GM13977 (cell line): ENCODE measurements around the gene CAMK2A.

Experiments used
- DNase-seq: peaks from one replicate; pipeline ENCODE4 v3.0.0; 2012; ENCODE audit warnings: low spot score
- in situ Hi-C: fragments of 300-500 bp; cut with MboI; formaldehyde crosslinking; loops from one replicate; pipeline ENCODE4 v1.12.0; 2022; ENCODE audit warnings: low sequenced_read_pairs, low pct_unique_long_range_greater_than_20kb, mixed read lengths, inconsistent platforms; ENCODE audit not compliant: unreplicated experiment
- TF ChIP-seq, protein P1 (sequence below): IDR thresholded peaks from 2 replicates; pipeline ENCODE4 v1.5.1; 2012; ENCODE audit warnings: mild to moderate bottlenecking, control low read depth; ENCODE audit not compliant: insufficient read depth; ENCODE audit errors: extremely low read depth, missing control alignments

The CAMK2A gene

DNA sequence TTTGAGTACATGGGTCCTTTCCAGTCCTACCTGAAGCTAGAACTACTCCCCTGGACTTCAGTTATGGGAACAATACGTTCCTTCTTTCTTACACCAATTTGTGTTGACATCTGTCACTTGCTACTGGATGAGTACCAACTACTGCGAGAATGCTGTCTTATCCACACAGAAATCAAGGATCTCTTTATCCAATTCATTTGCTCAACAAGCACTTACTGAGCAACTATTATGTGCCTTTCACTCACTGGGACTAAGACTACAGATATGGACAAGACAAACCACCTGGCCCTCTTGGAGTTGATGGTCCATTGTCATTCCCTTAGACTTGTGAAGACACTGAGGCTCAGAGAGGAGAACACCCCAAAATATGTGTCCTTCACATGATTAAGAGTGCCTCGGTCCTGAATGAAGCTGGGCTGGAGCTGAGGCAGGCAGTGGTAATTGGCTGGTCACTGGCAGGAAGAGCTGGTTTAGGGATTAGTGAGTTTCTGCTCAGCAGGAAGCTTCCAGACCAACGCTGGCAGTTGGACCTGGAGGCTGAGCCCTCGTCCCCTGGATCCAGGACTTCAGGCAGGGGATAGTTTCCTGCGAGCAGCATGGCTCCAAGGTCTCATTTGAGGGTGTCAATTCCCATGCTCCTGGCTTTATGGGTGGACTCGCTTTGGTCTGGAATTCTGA is 21.6 kb upstream of the CAMK2A start:
- no peak for DNase-seq
- in situ Hi-C loops = no loop called here
- TF ChIP-seq, protein P1, sequence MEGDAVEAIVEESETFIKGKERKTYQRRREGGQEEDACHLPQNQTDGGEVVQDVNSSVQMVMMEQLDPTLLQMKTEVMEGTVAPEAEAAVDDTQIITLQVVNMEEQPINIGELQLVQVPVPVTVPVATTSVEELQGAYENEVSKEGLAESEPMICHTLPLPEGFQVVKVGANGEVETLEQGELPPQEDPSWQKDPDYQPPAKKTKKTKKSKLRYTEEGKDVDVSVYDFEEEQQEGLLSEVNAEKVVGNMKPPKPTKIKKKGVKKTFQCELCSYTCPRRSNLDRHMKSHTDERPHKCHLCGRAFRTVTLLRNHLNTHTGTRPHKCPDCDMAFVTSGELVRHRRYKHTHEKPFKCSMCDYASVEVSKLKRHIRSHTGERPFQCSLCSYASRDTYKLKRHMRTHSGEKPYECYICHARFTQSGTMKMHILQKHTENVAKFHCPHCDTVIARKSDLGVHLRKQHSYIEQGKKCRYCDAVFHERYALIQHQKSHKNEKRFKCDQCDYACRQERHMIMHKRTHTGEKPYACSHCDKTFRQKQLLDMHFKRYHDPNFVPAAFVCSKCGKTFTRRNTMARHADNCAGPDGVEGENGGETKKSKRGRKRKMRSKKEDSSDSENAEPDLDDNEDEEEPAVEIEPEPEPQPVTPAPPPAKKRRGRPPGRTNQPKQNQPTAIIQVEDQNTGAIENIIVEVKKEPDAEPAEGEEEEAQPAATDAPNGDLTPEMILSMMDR = no peak

DNA sequence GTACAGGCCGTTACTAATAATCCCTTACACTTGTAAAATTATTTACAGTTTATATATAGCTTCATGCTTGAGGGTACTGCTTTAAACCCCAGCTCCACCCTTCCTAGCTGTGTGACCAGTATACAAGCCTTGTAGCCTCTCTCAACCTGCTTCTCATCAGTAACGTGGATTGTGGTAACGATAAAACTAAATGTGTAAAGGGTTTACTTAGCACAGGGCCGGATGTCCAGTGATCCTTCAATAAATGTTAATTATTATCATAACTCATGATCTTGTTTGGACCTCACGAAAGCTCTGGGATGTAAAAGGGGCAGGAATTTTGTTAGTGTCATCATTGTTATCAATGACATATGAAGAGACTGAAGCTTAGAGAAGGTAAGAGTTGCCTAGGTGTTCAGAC is 20.7 kb upstream of the CAMK2A start:
- TF ChIP-seq, protein P1 = no peak
- in situ Hi-C loops = no loop called here

DNA sequence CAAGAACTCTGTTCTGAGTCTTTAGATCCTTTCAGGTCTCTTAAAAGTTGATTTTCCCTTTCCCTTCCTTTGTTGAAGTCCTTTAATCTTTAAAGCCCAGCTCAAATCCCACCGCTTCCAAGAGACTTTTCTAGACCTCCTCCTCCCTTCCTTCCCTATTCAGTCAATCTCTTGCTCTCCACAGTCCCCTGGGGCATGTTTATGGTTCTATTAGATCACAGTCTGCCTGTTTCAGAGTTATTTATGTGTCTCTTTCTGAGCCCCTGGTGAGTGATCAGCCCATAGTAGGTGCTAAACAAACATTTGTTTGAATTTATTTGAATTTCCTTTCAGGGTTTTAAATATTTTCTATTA is 20.3 kb upstream of the CAMK2A start:
- in situ Hi-C loops = no loop called here
- DNase-seq = no peak
- TF ChIP-seq, protein P1 = no peak

More for the DNA sequence above, 20.7 kb upstream of the CAMK2A start:
- DNase-seq = no peak

DNA sequence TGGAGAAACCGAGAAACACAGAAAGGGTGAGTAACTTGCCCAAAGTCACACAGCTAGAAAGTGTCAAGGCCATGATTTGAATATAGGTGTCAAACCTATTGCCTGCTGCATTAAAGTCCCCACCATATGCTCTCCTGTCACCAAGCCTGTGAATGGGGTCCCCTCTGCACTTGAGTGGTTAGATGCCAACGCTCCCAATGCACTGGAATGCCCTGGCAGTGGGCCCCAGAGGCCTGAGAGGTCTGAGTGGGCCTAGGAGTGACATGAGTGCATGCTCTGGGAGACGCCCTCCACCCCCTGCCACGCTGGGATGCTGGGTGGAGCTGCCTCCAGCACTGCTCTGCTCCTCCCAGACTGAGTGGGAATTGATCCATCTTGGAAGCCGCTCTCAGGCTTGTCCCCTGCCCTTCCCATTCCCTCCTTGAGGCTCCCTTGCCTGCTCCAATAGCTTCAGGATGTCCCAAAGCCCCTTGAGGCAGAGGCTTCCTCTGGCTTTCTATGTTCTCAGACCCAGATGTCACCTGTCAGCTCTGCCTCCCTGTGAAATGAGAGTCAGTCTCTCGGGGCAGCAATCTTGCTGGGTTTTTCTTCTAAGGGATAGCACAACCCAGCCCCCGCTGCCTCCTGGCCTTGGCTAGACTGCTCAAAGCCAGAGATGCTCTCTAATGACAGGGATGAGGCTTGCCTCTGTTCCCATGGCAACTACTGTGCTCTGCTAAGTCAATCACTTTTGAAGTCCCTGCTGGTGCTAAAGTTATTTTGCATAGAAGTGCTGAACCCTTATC is 19.7 kb upstream of the CAMK2A start:
- TF ChIP-seq, protein P1 = no peak
- DNase-seq = no peak
- in situ Hi-C loops = no loop called here

DNA sequence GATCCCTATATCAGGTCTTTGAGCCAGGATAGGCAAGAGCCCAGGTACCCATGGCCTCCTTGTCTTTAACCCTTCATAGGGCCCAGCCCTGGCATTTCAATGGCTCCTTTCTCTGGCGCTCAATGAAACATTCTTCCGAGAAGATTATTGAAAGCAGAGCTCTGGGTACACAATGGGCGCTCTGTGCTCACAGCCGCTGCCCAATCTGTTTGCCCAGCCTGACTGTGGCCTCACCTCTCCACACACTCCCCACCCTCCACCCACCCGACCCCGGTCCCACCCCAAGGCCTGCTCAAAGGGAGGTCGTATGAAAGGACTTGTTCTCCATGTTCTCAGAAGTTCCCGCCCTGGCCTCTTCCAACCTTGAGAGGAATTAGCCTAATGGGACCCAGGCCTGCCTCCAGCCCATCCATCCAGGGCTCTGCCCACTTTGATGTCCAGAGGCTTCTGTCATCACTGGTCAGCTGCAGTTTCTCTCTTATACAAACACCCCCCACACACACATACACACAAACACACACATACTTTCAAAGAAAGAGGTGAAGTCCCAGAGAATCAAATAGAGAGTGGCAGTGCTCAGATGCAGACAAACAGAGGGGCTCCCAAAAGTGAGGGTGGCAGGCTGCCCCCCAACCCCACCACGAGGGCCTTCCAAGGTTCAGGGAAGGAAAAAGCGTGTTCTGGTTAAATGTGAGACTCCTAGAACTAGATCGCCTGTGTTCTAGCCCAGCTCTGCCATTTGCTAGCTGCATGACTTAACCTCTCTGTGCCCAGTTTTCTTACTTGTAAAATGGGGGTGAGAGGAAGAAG is 18.2 kb upstream of the CAMK2A start:
- TF ChIP-seq, protein P1 = no peak
- in situ Hi-C loops = no loop called here
- no peak for DNase-seq

DNA sequence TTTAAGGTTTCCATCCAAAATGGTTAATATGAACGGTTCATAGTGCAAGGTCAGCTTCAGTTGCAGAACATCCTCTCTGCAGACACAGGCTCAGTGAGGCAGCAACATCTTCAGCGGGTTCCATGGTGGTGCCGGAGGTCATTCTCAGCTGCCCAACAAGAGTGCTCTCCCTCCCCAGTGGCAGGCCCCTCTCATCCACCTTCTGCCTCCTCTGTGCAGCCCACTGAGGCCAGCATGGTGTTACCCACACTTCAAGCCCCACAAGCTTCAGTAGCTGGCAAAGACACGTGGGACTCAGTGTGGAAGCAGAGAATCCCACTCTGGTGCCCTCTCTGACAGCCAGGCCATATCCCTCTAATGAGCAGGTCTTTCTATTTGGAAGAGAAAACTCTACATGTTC is 17.2 kb upstream of the CAMK2A start:
- in situ Hi-C loops = no loop called here
- DNase-seq = no peak
- TF ChIP-seq, protein P1 = no peak
